Skeletal muscle satellite cell (primary cell): ENCODE data around the gene TARS2. TPM values are rescaled to one million over a fixed set of nuclear protein-coding genes. Genes with fewer than 3 reads are reported as not detected.
A peak's percentile ranks its signal among the peaks of the same experiment; 100 is the strongest.

Experiments
- H3K27me3 ChIP-seq: 2 replicates; pipeline ENCODE4 v1.7.0; 2013; ENCODE audit warnings: low read length; ENCODE audit not compliant: control insufficient read depth, insufficient read depth
- H3K36me3 ChIP-seq: 2 replicates; pipeline ENCODE4 v1.7.0; 2013; ENCODE audit warnings: mild to moderate bottlenecking, control low read depth, low read length; ENCODE audit not compliant: insufficient read depth
- H3K4me1 ChIP-seq: 2 replicates; pipeline ENCODE4 v1.7.0; 2013; ENCODE audit warnings: low read length; ENCODE audit not compliant: control insufficient read depth, insufficient read depth
- H3K4me2 ChIP-seq: 2 replicates; pipeline ENCODE4 v1.7.0; 2013; ENCODE audit warnings: mild to moderate bottlenecking, low read length
- H3K4me3 ChIP-seq: 2 replicates; pipeline ENCODE4 v1.7.0; 2013; ENCODE audit warnings: low read length
- H3K9ac ChIP-seq: 2 replicates; pipeline ENCODE4 v1.7.0; 2013; ENCODE audit warnings: mild to moderate bottlenecking, low read depth, low read length, moderate library complexity
- H3K9me3 ChIP-seq: replicated peaks from 2 replicates; pipeline ENCODE4 v1.7.0; 2013; ENCODE audit warnings: mild to moderate bottlenecking, control low read depth, low read length
- total RNA-seq: library from RNA; depleted of rRNA; stranded (reverse); fragments of >200 nt; gene quantifications from 2 replicates; pipeline ENCODE4 v1.2.3, GENCODE V29; 2012; rRNA removed

The TARS2 gene, protein sequence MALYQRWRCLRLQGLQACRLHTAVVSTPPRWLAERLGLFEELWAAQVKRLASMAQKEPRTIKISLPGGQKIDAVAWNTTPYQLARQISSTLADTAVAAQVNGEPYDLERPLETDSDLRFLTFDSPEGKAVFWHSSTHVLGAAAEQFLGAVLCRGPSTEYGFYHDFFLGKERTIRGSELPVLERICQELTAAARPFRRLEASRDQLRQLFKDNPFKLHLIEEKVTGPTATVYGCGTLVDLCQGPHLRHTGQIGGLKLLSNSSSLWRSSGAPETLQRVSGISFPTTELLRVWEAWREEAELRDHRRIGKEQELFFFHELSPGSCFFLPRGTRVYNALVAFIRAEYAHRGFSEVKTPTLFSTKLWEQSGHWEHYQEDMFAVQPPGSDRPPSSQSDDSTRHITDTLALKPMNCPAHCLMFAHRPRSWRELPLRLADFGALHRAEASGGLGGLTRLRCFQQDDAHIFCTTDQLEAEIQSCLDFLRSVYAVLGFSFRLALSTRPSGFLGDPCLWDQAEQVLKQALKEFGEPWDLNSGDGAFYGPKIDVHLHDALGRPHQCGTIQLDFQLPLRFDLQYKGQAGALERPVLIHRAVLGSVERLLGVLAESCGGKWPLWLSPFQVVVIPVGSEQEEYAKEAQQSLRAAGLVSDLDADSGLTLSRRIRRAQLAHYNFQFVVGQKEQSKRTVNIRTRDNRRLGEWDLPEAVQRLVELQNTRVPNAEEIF
- total RNA-seq = 16.2 and 18.6 TPM in 2 replicates

DNA sequence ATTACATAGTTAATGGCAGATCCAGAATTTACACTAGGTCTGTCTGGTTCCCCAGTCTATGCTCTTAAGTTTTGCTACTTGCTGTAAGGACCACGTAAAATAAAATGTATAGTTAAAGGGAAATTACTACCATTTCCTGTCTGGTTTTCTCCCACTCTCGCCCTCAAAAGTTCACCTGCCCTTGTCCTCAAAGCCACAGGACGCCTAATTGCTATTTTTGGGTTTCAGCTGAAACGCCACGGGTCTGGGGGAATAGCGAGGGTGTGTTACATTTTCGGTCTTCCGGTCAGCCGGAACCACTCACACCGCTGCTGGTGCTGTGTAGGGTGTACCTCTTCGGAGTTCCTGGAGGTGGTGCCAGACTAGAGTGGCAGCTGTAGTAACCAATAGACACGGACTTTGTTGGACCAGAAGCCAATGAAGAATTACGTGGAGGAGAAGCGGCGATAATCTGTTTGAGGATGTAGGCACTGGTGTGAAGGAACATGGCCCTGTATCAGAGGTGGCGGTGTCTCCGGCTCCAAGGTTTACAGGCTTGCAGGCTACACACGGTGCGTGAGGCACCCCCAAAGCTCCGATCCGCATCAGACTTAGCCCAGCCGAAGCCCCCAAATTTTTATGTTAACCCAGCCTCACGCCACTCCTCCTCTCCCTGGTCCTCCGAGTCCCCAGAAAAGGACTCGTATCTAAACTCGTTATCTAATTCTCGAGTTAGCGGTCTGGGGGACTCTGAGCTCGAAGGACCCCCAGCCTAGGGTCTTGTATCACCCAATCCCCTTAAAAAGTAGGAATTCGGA, at the start of gene TARS2:
TARS2 (plus strand) TSS at position 454 of the 797 bp plus-strand sequence; CDS start at position 486, 32 bp downstream.
- Histone ChIP-seq H3K9me3 (no peaks in the 10 kb centered on the region), H3K36me3 (peaks cover 14% of the 10 kb centered on the region), H3K4me2 (peak within 1 kb of the TSS; percentile 93), H3K4me1 (peaks cover 11% of the 10 kb centered on the region), H3K9ac (peak within 1 kb of the TSS; percentile 92), H3K27me3 (no peaks in the 10 kb centered on the region), H3K4me3 (peak within 1 kb of the TSS; percentile 81)

DNA sequence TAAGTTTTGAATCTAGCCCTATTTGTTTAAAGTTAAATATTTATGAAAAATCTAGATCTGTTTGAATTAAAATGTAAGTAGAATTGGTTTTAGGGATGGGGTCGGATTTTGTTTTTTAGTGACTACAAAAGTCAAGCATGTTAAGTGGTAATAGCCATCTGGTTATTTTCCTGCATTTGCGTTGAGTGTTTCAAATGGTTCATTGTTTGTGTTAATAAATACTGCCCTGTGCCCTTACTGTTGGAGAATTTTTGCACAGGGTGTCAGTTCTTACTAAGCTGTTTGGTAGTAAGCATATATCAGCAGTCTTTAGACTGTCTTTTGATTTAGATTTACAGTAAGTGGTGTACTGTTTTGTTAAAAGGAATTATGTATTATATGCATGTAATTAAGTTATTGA, 46.1 kb upstream of the TARS2 start:
- H3K27me3 ChIP-seq = no peaks in the 10 kb centered on the region
- H3K9ac ChIP-seq = no peak overlapping the region
- H3K36me3 ChIP-seq = peaks cover 21% of the 10 kb centered on the region
- H3K4me1 ChIP-seq = no peaks in the 10 kb centered on the region
- H3K9me3 ChIP-seq = no peaks in the 10 kb centered on the region
- H3K4me3 ChIP-seq = no peak overlapping the region
- no peak overlapping the region for H3K4me2 ChIP-seq

DNA sequence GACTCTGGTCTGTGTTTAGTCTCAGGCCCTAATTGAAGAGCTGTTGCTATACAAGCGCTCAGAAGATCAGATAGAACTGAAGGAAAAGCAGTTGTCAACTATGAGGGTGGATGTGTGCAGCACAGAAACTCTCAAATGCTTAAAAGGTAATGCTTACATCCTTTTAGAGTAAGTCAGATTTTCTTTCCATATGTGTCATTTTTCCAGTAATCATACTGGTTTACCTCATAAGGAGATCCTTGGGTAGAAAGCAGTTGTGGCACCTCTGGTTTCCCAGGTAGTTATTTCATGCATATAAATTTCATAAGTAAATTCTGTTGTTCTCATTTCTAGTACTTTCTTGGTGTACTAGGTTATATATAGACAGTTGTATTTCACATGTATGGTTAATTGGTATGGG, 43.0 kb upstream of the TARS2 start:
- Histone ChIP-seq H3K4me3 (no peak overlapping the region), H3K36me3 (peaks cover 35% of the 10 kb centered on the region), H3K9me3 (no peaks in the 10 kb centered on the region), H3K9ac (no peak overlapping the region), H3K4me2 (no peak overlapping the region), H3K27me3 (no peaks in the 10 kb centered on the region), H3K4me1 (no peaks in the 10 kb centered on the region)

DNA sequence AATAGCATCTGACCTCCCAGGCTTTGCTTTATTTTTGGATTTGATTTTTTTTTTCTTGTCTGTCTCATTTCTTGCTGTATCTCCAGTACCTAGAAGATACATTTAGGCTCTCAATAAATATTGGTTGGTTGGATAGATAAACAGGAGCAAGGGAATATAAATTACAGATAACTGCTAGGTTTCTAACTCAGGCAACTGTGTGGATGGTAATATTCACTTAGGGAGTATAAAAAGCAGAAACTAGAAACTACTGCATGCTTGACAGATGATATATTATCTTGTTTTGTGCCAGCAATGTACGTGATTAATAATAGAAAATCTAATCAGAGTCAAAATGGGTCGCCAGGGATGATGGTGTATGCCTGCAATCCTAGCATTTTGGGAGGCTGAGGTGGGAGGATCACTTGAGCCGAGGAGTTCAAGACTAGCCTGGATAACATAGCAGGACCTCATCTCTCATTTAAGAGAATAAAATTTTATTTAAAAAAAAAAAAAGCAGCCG, 31.0 kb upstream of the TARS2 start:
- no peaks in the 10 kb centered on the region for H3K4me1 ChIP-seq
- H3K9ac ChIP-seq = no peak overlapping the region
- H3K27me3 ChIP-seq = no peaks in the 10 kb centered on the region
- no peaks in the 10 kb centered on the region for H3K9me3 ChIP-seq
- H3K4me2 ChIP-seq = no peak overlapping the region
- peaks cover 18% of the 10 kb centered on the region for H3K36me3 ChIP-seq
- no peak overlapping the region for H3K4me3 ChIP-seq

DNA sequence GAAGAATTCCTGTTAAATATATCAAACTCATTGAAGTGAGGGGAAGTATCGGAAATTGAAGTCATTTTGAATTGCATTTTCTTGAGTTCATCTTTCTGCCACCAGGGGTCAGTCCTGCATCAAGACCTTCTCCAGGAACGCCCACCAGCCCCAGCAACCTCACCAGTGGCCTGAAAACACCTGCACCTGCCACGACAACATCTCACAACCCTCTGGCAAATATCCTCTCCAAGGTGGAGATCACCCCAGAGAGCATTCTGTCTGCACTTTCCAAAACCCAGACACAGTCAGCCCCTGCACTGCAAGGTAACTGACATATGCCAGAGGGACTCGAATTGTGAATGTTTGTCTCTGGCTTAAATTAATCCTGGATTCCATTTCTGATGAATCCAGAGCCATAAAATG, 22.8 kb upstream of the TARS2 start:
- H3K4me3 ChIP-seq = no peak overlapping the region
- H3K9me3 ChIP-seq = no peaks in the 10 kb centered on the region
- no peaks in the 10 kb centered on the region for H3K4me1 ChIP-seq
- no peak overlapping the region for H3K9ac ChIP-seq
- H3K36me3 ChIP-seq = peaks cover 17% of the 10 kb centered on the region
- no peak overlapping the region for H3K4me2 ChIP-seq
- H3K27me3 ChIP-seq = no peaks in the 10 kb centered on the region

DNA sequence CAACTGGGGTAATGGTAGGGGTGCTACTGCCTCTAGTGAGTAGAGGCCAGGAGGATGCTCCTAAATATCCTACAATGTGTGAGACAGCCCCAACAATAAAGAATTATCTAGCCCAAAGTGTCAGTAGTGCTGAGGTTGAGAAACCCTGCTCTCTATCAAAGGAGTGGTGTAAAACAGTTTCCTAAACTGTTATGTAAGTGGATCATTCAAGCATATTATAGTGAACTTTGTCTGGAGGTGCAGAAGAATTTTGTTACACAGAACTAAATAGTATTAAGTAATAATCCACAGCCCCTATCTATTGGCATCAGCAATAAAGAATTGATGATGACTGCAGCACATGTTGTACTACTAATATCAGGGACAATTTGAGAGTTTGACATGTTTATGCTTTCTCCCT, 20.3 kb upstream of the TARS2 start:
- Histone ChIP-seq H3K27me3 (no peaks in the 10 kb centered on the region), H3K9ac (no peak overlapping the region), H3K36me3 (peaks cover 34% of the 10 kb centered on the region), H3K4me2 (no peak overlapping the region), H3K9me3 (no peaks in the 10 kb centered on the region), H3K4me1 (no peaks in the 10 kb centered on the region), H3K4me3 (no peak overlapping the region)

DNA sequence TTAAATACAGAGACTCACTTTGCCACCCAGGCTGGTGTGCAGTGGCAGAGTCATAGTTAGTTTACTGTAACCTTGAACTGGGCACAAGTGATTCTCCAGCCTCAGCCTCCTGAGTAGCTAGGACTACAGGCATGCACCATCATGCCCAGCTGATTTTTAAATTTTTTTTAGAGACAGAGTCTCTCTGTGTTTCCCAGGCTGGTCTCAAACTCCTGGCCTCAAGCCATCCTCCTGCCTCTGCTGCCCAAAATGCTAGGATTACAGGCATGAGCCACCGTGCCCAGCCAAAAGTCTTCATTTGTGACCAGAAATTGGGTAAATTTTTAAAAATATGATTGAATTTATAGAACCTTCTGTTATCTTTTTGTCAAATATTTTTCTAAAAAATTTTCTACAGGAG, 17.9 kb upstream of the TARS2 start:
- Histone ChIP-seq H3K4me1 (no peaks in the 10 kb centered on the region), H3K9ac (no peak overlapping the region), H3K4me3 (no peak overlapping the region), H3K27me3 (no peaks in the 10 kb centered on the region), H3K36me3 (peaks cover 47% of the 10 kb centered on the region), H3K4me2 (no peak overlapping the region), H3K9me3 (no peaks in the 10 kb centered on the region)

DNA sequence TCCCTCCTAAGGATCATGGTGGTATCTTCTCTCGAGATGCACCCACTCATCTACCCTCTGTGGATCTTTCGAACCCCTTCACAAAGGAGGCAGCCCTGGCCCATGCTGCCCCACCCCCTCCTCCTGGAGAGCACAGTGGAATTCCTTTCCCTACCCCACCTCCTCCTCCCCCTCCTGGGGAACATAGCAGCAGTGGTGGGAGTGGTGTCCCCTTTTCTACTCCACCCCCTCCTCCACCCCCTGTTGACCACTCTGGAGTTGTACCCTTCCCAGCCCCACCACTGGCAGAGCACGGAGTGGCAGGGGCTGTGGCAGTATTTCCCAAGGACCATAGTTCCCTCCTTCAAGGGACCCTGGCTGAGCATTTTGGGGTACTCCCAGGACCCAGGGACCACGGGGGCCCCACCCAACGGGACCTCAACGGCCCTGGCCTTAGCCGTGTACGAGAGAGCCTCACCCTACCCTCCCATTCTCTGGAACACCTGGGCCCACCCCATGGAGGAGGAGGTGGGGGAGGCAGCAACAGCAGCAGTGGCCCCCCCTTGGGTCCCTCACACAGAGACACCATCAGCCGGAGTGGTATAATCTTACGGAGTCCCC, 14.5 kb upstream of the TARS2 start:
- H3K4me1 ChIP-seq = peaks cover 7% of the 10 kb centered on the region
- H3K4me2 ChIP-seq = no peak overlapping the region
- H3K27me3 ChIP-seq = no peaks in the 10 kb centered on the region
- H3K9me3 ChIP-seq = no peaks in the 10 kb centered on the region
- H3K4me3 ChIP-seq = no peak overlapping the region
- H3K36me3 ChIP-seq = peaks cover 38% of the 10 kb centered on the region
- H3K9ac ChIP-seq = no peak overlapping the region

DNA sequence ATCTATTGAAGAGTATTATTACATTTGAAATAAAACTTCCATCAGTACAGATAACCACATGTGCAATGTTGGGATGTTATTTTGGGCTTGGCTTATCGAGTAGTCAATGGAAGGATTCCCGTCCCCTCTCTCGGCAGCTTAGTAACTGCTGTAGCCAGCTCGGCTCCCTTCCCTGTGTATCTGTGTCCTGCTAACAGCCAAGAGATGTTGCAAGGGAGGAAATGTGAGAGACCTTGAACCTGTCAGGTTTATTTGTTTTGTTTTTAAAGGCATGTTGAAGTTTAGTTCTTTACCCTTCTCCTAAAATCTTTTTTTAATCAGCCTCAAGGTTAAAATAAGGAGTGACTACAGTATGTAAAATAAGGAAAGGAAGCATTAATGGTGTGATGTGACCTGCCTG, 13.6 kb upstream of the TARS2 start:
- peaks cover 12% of the 10 kb centered on the region for H3K4me1 ChIP-seq
- H3K9ac ChIP-seq = no peak overlapping the region
- no peak overlapping the region for H3K4me2 ChIP-seq
- H3K4me3 ChIP-seq = no peak overlapping the region
- H3K36me3 ChIP-seq = peaks cover 38% of the 10 kb centered on the region
- no peaks in the 10 kb centered on the region for H3K27me3 ChIP-seq
- H3K9me3 ChIP-seq = no peaks in the 10 kb centered on the region

DNA sequence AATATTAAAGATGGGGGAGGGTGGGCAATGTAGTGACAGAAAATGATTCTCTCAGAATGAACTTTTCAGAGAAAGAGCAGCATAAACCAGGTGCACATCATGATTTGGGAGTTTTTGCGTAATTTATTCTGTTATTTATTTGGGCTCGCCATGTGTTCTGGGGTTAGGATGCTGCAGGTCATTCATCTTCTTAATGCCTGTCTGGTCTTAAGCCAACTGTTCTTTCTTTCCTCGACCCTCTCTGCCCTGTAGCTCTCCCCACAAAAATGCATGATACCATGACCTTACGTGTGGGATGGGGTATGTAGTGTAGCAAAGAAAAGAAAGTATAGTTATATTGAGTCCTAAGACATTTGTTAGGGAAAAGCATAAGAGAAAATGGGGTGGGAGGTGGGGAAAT, 12.3 kb upstream of the TARS2 start:
- Histone ChIP-seq H3K36me3 (peaks cover 34% of the 10 kb centered on the region), H3K4me3 (no peak overlapping the region)

DNA sequence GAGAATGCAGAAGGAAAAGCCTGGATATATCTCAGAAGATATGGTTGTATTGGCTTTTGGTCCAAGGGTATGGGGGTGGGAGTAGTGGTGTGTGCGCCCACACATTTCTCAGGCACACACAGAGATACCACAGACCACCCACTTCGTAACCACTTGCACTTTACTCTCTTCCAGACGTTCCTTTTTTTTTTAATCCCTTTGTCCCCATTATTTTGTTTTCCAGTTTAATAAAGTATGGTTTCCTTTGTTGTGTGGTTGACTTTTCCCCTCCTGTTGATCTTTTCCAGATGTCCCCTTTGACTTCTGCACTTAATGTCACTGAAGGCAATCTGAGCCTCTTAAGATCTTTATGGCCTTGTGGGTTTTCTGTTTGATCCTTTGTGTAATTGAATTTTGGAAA, 10.5 kb upstream of the TARS2 start:
- Histone ChIP-seq H3K4me3 (no peak overlapping the region), H3K9me3 (no peaks in the 10 kb centered on the region), H3K9ac (no peak overlapping the region), H3K4me1 (peaks cover 12% of the 10 kb centered on the region), H3K4me2 (no peak overlapping the region), H3K27me3 (no peaks in the 10 kb centered on the region), H3K36me3 (peaks cover 16% of the 10 kb centered on the region)

More for the DNA sequence above, 12.3 kb upstream of the TARS2 start:
- peaks cover 12% of the 10 kb centered on the region for H3K4me1 ChIP-seq
- H3K4me2 ChIP-seq = no peak overlapping the region
- H3K27me3 ChIP-seq = no peaks in the 10 kb centered on the region
- H3K9ac ChIP-seq = no peak overlapping the region
- no peaks in the 10 kb centered on the region for H3K9me3 ChIP-seq
